Embryonic facial prominence (tissue), 1 donor: Measurements from ENCODE around the gene MVB12A.
A peak's percentile ranks its signal among the peaks of the same experiment; 100 is the strongest.

Experiments
- DNase-seq: peaks from one replicate; pipeline ENCODE4 v3.0.0-alpha.2; 2016; ENCODE audit errors: extremely low spot score

Gene MVB12A

DNA sequence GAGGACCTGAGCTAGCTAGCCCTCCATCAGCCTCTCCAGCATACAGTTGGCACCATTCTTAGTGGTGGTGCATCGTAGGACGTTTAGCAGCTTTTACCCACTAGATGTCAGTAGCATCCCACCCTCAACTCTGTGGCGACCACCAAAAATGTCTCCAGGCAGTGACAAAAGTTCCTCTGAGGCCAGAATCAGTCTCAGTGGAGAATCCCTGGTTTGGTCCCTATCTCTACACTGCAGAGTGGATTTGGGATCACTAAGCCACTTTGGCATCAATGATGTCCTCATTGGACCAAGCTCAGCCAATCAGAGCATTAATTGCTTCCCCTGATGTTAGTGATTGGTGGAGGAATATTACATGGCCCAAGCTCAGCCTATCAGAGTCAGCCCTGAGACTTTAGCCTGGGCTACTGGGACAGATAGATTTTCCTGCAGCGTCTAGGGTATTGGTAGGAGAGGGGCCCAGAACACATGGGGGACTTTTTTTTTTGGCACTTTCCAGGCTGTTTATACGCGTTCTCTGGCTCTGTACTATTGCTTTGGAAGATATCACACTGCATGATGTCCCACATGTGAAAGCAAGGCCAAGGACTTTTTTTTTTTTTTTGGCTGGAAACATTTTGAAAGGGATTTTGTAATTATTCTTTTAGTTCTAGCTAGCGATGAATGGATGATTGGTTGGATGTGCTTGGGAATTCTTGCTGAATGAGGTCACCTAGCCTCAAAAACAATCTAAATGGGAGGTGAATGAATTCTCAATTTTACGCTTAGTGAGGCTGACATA is 21.6 kb downstream of the MVB12A start:
- DNase-seq = no peak

DNA sequence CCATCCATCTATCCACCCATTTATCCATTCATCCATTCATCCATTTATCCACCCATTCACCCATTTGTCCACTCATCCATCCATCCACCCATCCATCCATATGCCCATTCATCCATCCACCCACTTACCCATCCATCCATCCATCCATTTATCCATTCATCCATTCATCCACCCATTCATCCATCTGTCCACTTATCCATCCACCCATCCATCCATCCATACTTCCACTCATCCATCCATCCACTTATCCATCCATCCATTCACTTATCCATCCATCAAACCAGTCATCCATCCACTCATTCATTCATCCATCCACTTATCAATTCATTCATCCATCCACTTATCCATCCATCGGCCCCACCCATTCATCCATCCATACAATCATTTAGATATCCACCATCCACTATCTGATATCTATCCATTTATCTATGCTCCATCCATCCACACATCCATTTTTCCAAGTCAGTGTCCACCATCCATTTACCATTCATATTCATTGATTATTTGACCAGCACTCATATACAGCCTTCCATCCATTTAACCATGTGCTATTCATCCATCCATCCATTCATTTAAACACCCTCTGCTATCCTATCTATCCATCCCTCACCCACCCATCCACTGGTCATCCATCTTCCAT is 25.8 kb downstream of the MVB12A start:
- DNase-seq = no peak

DNA sequence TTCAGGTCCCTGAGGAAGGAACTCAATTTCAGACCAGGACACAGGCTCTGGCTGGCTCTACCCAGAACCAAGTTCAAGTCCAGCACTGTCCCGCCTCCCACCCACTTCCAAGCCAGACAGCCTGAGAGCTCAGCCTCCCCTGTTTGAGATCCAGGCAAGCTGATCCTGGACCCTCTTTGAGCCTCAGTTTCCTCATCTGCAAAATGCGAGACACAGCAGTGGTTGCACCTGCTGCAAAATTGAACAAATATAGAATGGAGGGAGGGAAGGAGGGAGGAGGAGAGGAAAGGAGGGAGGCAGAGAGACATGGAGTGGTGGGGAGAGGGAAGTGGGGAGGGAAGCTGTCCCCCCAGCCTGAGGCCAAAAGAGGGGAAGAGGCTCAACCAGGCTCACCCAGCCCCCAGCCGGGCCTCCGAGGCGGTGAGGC is 27.9 kb downstream of the MVB12A start:
- DNase-seq = no peak

DNA sequence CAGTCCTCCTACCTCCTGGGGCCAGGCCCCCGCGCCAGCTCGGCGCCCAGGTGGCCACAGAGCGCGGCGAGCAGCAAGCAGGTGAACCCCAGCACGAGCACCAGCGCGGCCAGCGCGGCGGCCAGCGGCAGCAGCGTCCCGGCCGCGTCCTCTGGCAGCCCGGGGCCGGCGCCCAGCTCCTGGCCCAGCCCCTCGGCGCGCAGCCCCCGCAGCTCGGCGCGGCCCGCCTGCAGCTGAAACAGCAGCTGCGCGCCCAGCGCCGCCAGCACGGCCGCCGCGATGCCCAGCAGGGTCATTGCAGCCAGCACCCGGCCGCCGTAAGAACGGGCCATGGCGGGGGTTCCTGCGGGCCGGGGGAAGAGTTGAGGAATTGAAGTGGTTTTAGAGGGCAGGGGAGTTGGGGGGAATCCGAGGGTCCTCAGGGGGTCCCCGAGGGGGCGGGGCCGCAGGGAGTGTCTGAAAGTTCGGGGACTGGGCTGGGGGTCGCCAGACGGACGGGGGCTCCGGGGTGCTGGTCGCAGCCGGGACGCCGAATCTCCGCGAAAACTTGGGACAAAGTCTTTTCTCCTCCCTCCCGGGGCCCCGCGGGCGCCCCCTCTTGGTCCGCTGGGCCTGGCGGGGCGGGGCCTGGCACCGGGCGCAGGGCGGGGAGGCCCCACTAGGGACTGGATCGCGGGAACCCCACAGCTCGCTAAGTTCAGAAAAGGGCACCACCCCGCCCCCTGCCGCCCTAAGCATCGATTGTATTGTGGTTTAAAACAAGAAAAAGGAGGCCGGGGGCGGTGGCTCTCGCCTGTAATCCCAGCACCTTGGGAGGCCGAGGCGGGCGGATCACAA is 28.5 kb downstream of the MVB12A start, which contains the start of gene TMEM221:
TMEM221 (minus strand) TSS at position 538 of the 837 bp plus-strand sequence; CDS start at position 332, 206 bp downstream.
- DNase-seq = no peak

DNA sequence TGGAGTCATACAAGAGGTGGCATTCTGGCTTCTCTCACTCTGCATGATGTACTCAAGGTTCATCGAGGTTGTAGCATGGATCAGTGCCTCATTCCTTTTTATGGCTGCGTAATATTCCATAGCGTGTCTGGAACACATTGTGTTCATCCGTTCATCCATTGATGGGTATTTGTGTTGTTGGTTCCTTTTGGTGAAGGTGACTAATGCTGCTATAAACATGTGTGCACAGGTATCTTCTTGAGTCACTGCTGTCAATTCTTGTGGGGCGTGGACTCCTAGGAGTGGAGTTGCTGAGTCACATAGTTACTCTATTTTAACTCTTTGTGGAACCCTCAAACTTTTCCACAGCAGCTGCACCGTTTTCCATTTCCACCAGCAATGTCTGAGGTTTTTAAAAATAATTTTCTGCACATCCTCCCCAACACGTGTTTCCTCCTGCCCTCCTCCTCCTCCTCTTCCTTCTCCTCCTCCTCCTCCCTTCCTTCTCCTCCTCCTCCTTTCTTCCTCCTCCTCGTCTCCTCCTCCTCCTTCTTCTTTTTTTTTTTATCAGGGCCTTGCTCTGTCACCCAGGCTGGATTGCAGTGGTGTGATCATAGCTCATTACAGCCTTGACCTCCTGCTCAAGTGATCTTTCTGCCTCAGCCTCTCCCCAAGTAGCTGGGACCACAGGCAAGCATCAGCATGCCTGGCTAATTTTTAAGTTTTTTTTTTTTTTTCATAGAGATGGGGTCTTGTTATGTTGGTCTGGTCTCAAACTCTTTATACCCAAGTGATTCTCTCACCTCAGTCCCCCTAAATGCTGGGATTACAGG is 30.6 kb downstream of the MVB12A start:
- DNase-seq = no peak

DNA sequence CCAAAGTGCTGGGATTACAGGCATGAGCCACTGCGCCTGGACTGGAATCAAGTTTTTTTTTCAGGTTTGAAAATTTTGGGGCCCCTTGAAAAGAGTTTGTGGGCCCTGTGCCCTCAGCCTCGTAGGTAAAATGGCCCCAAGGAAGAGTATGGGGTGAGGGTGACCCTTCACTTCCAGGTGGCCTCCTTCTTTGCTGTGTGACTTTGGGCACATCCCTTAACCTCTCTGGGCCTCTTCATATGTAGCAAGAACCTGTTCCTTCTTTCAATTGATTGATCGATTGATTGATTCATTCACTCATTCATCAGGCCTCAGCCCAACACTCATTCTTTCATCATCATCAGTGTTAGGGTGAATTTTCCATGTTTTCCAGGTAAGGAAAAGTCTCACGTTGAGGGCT is 32.0 kb downstream of the MVB12A start:
- no peak for DNase-seq

DNA sequence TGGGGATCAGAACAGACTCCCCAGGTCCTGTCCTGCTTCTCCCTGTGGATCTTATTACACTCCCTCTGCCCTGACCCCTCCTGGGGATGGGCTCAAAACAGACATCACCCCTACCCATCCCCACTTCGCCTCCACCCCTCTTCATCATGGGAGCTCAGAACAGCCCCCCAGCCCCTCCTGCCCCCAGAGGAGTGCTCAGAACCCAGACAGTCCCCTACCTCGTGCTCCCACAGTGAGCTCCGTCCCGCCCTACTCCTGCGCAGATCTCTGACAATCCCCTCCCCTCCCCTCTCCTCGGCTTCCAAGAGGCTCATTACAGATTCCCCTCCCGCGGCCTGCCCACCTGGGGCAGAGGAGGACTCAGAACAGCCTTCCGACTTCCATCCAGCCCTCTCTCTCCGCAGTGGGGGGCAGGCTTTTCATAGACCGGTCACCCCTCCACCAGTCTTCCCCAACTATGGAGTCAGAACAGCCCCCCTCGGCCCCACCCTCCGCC is 34.8 kb downstream of the MVB12A start:
- DNase-seq = no peak

DNA sequence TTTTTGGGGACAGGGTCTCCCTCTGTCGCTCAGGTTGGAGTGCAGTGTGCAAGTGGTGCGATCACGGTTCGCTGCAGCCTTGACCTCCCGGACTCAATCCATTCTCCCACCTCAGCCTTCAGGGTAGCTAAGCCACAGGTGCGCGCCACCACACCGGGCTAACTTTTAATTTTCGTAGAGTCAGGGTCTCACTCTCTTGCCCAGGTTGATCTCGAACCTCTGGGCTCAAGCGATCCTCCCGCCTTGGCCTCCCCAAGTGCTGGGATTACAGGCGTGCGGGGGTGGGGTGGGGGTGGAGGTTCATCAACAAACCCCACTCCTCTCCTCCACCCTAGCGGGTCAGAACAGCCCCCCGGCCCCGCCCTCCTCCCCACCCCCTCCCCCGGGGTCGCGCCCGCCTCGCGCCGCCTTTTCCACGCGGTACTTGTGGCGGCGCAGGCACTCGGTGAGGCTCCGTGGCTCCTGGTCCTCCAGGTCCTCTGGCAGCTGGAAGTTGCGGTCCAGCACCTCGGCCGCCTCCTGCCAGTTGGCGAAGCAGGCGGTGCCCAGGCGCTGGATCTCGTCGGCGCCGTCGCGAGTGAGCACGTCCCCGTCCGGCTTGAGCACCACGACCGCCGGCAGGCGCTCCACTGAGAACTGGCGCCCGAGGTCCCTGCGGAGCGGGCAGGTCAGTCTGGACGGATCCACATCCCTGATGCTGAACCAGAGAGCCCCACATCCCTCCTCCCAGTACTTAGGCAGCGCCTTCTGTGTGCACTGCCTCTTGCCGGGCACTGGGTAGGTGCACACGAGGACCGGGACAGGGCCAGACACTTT is 35.7 kb downstream of the MVB12A start:
- DNase-seq = no peak

DNA sequence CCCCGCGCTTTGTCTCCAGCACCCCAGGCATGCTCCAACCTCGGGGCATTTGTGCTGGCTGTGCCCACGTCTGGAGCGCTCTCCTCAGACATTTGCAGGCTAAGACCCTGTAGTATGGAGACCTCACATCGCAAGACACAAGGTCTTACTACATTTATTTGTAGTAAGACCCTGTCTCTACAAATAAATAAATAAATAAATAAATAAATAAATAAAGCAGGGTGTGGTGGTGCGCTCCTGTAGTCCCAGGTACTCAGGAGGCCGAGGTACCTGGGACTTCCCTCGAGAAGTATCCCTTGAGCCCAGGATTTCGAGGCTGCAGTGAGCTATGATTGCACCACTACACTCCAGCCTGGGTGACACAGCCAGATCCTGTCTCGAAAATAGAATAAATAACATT is 36.3 kb downstream of the MVB12A start:
- DNase-seq = no peak

DNA sequence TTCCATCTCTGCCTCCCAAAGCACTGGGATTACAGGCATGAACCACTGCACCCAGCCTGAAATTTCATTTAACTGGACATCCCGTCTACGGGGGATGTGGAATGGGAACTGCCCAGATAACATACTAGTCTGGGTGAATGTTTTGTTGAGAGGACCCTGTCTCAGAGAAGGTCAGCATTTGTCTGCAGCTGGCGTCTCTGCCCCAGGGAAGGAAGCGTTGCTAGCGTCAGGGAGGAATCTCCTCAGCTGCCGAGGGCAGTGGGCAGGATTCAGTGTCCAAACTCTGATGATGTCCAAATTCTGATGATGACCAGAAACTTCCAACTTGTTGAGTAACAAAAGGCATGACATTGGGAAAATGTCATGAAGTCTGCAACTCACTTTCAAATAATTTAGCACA is 37.8 kb downstream of the MVB12A start:
- DNase-seq = no peak

DNA sequence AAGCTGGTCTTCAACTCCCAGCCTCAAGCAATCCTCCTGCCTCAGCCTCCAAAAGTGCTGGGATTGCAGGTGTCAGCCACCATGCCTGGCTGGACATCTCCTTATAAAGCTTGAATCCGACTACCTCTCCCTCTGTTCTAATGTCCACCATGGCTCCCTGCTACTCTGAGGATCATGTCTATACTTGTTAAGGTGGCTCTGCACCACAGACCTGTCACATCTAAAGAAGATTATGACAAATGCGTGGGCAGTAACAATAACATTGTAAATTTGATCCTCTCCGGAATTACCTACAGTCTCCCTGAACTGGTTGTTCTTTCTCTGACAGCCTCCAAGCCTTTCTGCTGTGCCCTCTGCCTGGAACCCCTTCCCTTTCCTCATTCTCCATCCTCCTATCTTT is 39.1 kb downstream of the MVB12A start:
- no peak for DNase-seq

DNA sequence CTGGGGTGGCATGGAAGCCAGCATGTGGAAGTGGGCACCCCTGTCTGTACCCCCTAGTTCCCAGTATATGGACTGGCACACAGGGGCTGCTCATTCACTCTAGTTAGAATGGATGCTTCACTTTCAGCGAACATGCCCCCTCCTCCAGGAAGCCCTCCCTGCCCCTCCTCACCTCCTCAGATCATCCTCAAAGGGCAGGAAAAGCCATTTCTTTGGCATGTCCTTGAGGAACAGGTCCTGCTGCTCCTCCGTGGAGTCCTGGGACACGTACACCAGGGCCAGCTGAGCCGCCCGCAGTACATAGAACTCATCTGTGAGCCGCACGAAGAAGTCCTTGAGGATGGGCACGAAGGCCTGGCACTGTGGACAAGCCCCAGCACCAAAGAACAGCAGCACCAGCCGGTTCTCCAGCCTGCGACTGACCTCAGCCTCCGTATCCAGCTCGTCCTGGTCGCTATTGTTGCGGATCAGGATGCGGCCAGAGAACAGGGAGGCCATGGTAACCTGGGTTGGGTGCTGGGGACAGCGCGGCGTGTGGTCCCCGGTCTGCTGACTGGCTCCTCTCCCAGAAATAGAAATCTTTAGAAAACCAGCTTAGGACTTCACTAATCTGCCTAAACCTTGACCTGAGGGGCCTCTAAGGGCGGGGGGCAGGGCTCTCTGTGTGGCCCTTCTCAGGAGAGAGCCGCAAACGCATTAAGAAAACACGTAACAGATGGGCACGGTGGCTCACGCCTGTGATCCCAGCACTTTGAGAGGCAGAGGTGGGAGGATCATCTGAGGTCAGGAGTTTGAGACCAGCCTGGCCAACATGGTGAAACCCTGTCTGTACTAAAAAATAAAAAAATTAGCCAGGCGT is 40.8 kb downstream of the MVB12A start, which contains the start of gene NXNL1:
NXNL1 (minus strand) TSS at position 555 of the 859 bp plus-strand sequence; CDS start at position 498, 57 bp downstream.
- no peak for DNase-seq

DNA sequence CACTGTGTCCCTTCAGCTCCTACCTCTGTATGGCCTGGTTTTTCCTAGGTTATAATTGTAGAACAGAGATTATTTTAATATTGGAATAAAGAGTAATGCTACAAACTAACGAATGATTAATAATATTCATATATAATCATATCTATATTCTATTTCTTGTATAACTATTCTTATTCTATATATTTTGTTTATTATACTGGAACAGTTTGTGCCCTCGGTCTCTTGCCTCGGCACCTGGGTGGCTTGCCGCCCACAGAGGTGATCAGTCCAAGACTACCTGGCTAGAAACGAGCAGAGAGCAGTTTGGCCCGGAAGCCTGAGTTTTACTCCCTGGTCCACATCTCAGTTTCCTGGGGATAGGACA is 46.6 kb downstream of the MVB12A start:
- no peak for DNase-seq

DNA sequence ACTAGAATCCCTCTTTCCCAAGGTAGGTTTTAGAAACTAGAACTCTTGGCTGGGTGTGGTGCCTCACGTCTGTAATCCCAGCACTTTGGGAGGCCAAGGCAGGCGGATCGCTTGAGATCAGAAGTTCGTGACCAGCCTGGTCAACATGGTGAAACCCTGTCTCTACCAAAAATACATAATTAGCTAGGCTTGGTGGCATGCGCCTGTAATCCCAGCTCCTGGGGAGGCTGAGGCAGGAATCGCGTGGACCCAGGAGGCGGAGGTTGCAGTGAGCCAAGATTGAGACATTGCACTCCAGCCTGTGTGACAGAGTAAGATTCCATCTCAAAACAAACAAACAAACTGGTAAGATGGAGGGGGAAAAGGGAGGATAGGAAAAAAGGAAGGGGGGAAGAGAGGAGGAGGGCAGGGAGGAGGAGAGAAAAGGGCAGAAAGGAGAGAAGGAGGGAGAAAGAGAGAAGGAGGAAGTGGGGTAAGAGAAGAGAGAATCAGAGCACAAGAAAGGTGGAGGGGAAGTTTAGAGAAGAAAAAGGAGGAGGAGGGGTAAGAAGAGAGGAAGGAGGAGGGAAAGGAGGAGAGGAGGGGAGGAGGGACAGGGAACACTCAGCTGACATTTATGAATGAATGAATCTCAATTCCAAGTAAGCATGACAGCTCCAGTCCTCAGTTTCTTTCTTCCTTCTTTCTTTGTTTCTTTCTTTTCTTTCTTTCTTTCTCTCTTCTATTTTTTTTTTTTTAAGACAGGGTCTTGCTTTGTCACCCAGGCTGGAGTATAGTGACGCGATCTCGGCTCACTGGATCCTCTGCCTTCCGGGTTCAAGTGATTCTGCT is 47.8 kb downstream of the MVB12A start:
- DNase-seq = no peak

DNA sequence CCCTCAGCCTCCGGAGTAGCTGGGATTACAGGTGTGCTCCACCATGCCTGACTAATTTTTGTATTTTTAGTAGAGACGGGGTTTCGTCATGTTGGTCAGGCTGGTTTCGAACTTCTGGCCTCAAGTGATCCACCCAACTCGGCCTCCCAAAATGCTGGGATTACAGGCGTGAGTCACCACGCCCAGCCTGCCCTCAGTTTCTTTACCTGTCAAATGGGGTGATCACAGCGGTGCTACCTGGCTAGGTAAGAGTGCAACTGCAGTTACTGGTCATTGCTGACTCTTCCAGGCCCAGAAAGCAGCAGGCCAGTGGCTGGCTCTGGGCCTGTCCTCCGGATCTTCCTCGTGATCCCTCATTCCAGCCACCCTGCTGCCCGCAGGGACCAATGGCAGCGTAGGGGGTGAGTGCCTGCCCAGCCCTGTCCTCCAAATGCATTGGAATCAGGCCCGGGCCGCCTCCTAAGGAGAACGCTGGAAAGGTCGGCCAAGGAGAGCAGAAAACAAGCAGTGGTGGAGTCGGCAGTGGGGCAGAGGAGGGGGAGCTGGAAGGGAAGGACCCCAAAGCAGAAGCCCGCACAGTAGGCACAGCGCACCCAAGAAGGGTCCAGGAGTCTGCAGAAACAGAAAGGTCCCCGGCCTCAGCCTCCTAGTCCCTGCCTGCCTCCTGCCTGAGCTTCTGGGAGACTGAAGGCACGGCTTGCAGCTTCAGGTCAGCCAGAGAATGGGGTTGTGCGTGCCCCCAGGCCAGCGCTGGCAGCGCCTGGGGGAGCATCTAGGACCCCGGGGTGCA is 48.6 kb downstream of the MVB12A start:
- no peak for DNase-seq

DNA sequence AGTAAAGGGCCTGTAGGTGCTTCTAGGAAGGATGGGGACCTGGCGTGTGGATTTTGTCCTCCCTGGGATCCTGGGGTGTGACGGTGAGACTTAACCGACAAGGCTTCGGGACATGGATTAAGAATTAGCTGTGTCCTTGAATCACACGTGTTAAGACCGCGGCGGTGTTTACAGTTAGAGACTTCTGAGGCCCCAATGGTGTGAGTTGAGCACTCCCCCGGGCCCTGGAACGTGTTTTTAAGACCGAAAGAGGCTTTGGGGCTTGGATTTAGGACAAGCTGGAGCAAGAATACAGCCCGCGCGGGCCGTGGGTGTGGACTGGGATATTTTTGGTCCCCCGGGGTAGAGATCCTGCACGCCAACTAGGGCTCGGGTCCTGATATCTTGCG is 49.2 kb downstream of the MVB12A start:
- DNase-seq = peak; percentile 22

DNA sequence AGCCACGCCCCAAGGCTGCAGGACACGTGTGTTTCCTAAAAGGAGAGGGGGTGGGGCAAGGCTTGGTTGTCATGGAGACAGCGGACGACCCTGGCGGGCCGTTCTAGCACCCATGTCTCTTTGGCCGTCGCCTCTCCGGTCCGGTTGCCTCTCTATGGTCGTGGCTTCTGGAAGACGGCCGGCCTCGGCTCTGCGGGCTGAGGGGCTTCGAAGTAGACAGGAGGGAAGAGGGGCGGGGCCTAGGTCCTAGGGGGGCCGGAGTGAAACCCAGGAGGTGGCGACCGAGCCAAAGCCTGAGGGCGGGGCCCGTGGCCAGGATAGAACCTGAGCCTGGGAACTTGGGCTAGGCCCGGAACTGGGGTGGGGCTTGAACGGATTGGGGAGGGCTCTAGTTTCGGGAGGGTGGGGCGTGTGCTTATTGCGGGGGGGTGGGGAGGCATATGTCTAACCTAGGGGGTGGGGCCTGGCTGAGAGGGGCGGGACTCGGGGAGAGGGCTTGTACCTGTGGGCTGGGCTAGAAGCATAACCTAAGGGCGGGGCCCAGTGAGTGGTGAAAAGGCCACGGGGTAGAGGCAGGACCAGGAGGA is 49.7 kb downstream of the MVB12A start:
- DNase-seq = peak; percentile 81
